ENCODE results near the gene KLHDC10. TPM values are rescaled to one million over a fixed set of nuclear protein-coding genes. Genes with fewer than 3 reads are reported as not detected.

The KLHDC10 gene
- polyA plus RNA-seq, 1 donor from 2014 or later, result 59.1 TPM

- no peaks in the 10 kb centered on the region for H3K27me3 ChIP-seq (ENCODE audit: insufficient read depth, low read depth, low read length)
- H3K27ac ChIP-seq (ENCODE audit: low read length), result no peak overlapping the region
- no peaks in the 10 kb centered on the region for H3F3A ChIP-seq (ENCODE audit: insufficient read depth, low read length, poor library complexity, severe bottlenecking)
- H3K4me3 ChIP-seq (ENCODE audit: low read length), result no peak overlapping the region
- no peaks in the 10 kb centered on the region for H3K9me3 ChIP-seq (ENCODE audit: low read length)
- no peaks in the 10 kb centered on the region for H4K20me1 ChIP-seq (ENCODE audit: insufficient read depth)
- TF ChIP-seq SMC3 (conservative IDR thresholded peaks at IDR 0.05; ENCODE audit: poor library complexity) (no peak), REST (IDR thresholded peaks at IDR 0.05; ENCODE audit: borderline replicate concordance) (no peak), EZH2 (IDR thresholded peaks at IDR 0.05; ENCODE audit: borderline replicate concordance, insufficient read depth, low read length, poor library complexity, severe bottlenecking) (no peak), EP300 (conservative IDR thresholded peaks at IDR 0.05; ENCODE audit: poor library complexity, severe bottlenecking) (no peak), CTCF (IDR thresholded peaks at IDR 0.05; ENCODE audit: poor library complexity, severe bottlenecking) (no peak), POLR2AphosphoS5 (IDR thresholded peaks at IDR 0.05) (no peak), MXI1 (conservative IDR thresholded peaks at IDR 0.05; ENCODE audit: poor library complexity, severe bottlenecking) (no peak), RAD21 (conservative IDR thresholded peaks at IDR 0.05) (no peak), TAF1 (IDR thresholded peaks at IDR 0.05; ENCODE audit: low read depth) (no peak)
- H2AFZ ChIP-seq (ENCODE audit: low read depth, low read length), result no peak overlapping the region
- peaks cover 5% of the 10 kb centered on the region for H3K36me3 ChIP-seq (ENCODE audit: insufficient read depth, low read length)
- H3K9me2 ChIP-seq (ENCODE audit: insufficient read depth, low read length), result no peaks in the 10 kb centered on the region
- H3K79me2 ChIP-seq (replicated peaks; ENCODE audit: insufficient read depth, low read length), result no peaks in the 10 kb centered on the region
- H3K9ac ChIP-seq (ENCODE audit: low read length), result no peak overlapping the region
- H3K4me2 ChIP-seq (ENCODE audit: low read length), result no peak overlapping the region
These were observed 44.4 kb downstream of the KLHDC10 start for GRCh38 chr7:130114776-130115175.

- H4K20me1 ChIP-seq (ENCODE audit: insufficient read depth), result no peaks in the 10 kb centered on the region
- no peak overlapping the region for H2AFZ ChIP-seq (ENCODE audit: low read depth, low read length)
- no peaks in the 10 kb centered on the region for H3K79me2 ChIP-seq (replicated peaks; ENCODE audit: insufficient read depth, low read length)
- H3F3A ChIP-seq (ENCODE audit: insufficient read depth, low read length, poor library complexity, severe bottlenecking), result no peaks in the 10 kb centered on the region
- peaks cover 11% of the 10 kb centered on the region for H3K36me3 ChIP-seq (ENCODE audit: insufficient read depth, low read length)
- no peak overlapping the region for H3K4me3 ChIP-seq (ENCODE audit: low read length)
- H3K27ac ChIP-seq (ENCODE audit: low read length), result no peak overlapping the region
- no peaks in the 10 kb centered on the region for H3K27me3 ChIP-seq (ENCODE audit: insufficient read depth, low read depth, low read length)
- no peaks in the 10 kb centered on the region for H3K9me2 ChIP-seq (ENCODE audit: insufficient read depth, low read length)
- no peaks in the 10 kb centered on the region for H3K9me3 ChIP-seq (ENCODE audit: low read length)
- no peak overlapping the region for H3K4me2 ChIP-seq (ENCODE audit: low read length)
- no peak for TF ChIP-seq TAF1 (IDR thresholded peaks at IDR 0.05; ENCODE audit: low read depth)
- no peak for TF ChIP-seq MXI1 (conservative IDR thresholded peaks at IDR 0.05; ENCODE audit: poor library complexity, severe bottlenecking)
- TF ChIP-seq EP300 (conservative IDR thresholded peaks at IDR 0.05; ENCODE audit: poor library complexity, severe bottlenecking), result no peak
- TF ChIP-seq REST (IDR thresholded peaks at IDR 0.05; ENCODE audit: borderline replicate concordance), result no peak
- H3K9ac ChIP-seq (ENCODE audit: low read length), result no peak overlapping the region
These were observed 48.0 kb downstream of the KLHDC10 start for GRCh38 chr7:130118294-130118693.
